NCI-H2227 treated with DMSO at 0.1 percent for 48 hours (cell line): ENCODE results near the gene FOXP1.

Experiments
- DNase-seq: peaks from one replicate; lab custom pipeline; 2025; lab: John Stamatoyannopoulos, UW

The FOXP1 gene

DNA sequence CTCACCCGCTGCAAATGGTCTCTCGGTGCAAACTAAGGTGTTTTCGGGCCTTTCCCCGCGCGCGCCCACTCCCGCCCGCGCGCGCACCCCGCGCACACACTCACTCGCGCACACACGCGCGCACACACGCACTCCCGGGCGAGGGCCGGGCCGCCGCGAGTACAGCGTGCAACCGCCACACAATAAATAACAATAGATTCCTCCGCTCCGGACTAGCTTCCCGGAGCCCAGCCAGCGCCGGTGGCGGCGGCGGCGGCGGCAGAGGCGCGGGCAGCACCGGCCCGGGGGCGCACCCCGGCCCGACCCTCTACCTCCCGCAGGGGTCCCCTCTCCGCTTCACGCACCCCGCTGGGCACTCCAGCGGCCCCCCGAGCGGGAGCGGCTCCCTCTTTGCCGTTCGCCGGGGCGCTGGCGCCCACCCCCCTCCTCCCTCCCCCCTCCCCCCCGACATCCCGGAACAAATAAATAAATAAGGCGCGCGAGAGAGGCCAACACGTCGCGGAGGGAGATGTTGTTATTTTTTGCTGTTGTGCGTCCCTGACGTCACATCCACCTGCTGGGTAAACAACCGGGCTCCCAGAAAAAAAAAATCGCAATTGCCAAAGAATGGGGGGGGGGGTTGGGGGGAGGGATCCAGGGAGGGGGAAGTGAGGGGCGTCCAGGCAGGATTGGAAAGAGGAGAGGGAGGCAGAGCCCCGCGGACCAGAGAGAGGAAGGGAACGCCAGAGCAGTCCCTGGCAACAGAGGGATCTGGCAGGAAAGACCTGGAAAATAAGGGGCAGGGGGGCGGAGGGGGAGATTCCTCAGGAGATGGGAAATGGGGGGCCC lies at the start of gene FOXP1:
TSS of gene FOXP1 (minus strand) at position 163 of the 828 bp plus-strand sequence. CDS start 385,347 bp downstream, outside the sequence.
- DNase-seq, result peak; percentile 75

GRCh38 chr3:71629711-71630110 lies 46.2 kb upstream of the FOXP1 start:
- no peak for DNase-seq

DNA sequence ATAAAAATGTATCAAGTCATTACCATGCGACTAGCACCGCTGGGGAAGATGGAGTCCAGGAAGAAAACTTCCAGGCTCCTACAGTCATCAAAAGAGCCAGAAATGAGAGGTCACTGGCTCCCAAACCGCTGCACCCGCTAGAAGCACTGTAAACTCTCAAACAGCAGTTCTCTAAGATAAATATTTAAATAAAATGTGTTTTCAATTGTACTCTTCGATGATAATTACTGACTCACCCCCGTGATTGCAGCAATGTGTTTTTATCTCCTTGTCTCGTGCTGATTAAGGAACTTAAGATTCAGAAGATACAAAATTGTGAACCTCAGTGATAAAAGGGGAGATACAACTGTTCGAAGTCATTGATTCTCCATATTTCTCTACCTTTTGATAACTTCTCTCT lies 45.8 kb upstream of the FOXP1 start:
- DNase-seq, result no peak

DNA sequence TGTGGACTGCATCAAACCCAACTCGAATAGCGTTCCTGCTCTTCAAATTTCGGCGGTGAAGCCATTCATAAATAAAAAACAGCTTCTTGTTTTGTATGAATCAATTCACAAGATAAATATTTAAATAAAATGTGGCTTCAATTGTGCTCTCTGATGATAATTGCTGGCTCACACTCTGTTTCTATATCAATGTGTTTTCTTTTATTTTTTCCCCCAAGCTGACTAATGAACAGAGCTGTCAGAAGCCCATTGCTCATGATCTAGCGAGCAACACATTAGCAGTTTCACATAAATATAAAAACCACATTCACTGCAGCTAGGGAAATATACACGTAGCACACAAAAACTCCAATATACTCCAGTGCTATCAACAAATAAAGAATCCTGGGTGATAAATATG lies 45.0 kb upstream of the FOXP1 start:
- no peak for DNase-seq

- DNase-seq, result no peak
Measured at GRCh38 chr3:71625676-71626075, 42.1 kb upstream of the FOXP1 start.

- no peak for DNase-seq
Measured at GRCh38 chr3:71621825-71622537, 38.5 kb upstream of the FOXP1 start.

GRCh38 chr3:71618538-71618937 lies 35.0 kb upstream of the FOXP1 start:
- no peak for DNase-seq

DNA sequence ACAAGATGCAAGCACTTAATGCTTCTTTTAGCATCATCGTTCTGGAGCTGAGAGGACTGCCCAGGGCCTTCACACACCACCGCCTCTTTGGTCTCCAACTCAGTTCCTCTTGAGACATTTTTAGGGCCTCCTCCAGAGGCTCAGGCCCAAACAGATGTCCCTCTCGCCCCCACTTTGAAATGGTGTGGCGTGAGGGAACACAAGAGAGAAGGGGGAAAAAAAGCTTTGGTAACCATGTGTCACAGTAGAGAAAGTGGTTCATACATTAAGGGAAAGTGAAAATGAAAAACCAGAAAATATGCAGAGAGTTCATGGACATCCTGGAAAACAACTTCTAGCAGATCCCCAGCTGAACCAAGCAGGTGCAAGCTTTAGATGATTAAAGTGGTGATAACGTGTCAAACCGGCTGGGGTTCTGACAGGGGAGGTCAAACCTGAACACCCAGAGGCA lies 33.1 kb upstream of the FOXP1 start:
- DNase-seq, result no peak

- DNase-seq, result no peak
Measured at GRCh38 chr3:71614869-71615268, 31.3 kb upstream of the FOXP1 start.

- no peak for DNase-seq
Measured at GRCh38 chr3:71614426-71614825, 30.9 kb upstream of the FOXP1 start.

DNA sequence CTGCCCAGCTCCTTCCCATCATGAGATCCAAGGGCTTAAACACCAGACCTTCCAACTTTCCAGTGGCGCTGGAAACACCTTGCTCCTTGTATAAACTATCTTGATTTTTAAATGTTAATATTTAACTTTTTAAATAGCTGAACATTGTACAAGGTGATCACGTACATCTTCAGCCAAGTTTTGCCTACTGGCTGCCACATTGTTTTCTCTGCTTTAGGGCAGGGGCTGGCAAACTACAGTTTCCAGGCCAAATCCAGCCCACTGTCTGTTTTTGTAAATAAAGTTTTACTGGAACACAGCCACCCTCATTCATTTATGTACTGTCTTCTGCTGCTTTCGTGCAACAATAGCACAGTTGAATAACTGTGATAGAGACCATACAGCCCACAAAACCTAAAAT lies 27.6 kb upstream of the FOXP1 start:
- no peak for DNase-seq

- no peak for DNase-seq
Measured at GRCh38 chr3:71607364-71607763, 23.8 kb upstream of the FOXP1 start.

- DNase-seq, result no peak
Measured at GRCh38 chr3:71606582-71606981, 23.1 kb upstream of the FOXP1 start.

DNA sequence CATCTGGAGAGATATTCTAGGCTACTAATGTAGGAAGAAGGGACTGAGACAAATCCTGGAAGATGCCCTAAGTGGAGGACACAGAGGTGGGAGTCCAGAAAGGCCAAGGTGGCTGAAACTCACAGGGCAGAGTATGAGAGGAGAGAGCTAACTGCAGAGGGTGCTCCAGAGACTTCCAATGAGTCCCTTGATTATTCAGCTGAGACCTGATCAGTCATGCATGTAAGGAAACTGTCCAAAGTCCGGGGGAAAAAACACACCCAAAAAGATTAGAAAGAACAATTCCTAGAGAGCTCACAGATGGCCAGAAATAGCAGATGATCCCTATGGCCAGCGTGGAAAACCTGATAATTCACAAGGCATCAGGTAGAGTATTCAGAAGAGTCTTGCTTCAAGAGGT lies 18.7 kb upstream of the FOXP1 start:
- no peak for DNase-seq

- no peak for DNase-seq
Measured at GRCh38 chr3:71601811-71602210, 18.3 kb upstream of the FOXP1 start.

DNA sequence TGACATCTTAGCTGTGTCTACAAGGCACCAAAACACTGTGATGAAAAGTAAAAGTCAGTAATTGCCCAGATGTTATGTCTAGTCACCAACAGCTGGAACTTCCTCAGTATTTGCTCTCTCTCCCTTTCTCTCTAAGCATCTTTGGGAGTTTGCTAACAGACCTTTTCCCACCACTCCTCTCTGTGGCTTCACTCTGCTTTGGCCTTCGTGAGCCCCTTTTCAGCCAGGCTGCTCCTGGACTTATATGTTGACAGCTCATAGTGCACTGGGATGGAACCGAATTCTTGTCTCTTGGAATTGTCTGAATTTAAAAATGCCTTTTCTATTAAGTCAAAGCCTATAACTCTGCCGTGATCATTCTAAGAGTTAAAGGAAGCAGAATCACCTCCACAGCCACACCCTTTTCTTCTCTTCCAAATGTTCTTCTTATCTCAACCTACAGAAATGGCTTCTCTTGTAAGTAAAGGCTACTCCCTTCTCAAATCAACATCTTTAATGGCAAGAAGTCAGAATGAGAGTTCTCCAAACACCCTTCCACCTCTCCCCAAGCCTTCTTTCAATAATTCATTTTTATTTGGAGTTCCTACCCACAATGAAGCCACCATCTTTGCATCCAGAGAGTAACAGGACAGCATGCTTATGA lies 17.2 kb upstream of the FOXP1 start:
- DNase-seq, result no peak

DNA sequence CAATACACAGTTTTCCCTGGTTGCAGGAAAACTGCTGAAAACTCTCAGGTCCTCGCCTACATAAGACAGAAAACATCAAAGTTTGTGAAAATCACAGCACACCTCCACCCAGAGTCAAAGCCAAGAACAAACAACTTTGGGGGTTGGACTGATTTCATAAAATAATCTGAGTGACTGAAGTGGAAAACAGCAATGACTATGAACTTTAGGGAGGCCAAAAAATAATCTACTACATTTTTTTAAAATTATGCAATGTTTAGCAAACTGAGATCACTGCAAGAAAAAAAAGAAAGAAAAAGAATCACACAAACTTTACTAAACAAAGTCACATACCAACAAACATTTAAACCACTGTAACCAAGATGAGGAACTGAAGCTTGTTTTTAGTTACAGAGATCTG lies 15.9 kb upstream of the FOXP1 start:
- DNase-seq, result no peak

DNA sequence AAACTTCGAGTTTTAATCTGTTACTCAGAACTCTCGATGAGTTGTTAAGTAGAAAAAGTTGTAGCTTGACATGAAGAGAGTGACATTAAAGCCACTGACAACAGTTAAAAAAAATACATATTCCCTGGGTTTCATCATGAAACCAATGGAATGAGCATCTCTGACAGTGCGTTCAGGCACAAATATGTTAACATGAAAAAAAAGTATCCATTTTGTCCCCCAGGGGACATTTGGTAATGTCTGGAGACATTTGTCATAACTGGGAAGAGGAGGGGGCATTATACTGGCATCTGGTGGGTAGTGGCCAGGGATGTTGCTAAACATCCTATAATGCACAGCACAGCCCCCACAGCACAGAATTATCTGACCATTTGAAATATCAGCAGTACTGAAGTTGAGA lies 14.8 kb upstream of the FOXP1 start:
- DNase-seq, result no peak

- DNase-seq, result no peak
Measured at GRCh38 chr3:71597286-71597685, 13.8 kb upstream of the FOXP1 start.

DNA sequence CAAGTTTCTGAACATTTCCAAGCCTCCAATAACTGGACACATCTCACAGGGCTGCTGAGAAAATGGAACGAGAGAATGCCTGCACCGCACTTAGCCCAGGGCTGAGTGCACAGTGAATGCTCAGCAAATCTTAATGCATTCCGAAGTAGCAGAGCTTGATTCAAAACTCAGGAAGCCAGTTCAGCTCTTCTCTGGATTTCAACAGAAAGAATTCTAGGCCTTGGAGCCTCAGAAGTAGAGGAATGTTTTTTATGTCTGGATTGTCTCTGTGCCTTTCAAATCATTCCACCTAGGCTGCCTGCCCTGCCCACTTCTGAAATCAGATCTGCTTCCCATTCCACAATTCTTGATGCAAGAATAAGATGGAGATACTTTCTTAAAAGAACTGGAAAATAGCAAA lies 9.6 kb upstream of the FOXP1 start:
- no peak for DNase-seq

- DNase-seq, result no peak
Measured at GRCh38 chr3:71591101-71591500, 7.6 kb upstream of the FOXP1 start.

DNA sequence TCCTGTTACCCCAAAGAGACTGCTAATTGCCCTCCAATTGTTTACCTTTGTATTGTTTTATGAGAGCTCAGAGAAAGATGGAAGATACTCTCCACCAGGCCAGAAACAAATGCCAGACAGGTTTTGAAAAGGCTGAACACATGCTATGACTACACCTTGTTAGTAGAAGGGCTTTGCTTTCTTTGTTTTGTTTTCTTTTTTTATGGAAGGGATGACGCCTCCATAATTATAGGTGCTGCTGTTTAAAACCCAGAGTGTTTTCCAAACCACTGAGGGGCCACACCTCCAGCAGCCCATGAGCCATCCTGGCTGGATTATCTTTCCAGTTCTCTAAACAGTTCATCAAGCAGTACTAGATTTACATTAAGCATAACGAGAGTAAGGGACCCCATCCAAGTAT lies 5.6 kb upstream of the FOXP1 start:
- no peak for DNase-seq

DNA sequence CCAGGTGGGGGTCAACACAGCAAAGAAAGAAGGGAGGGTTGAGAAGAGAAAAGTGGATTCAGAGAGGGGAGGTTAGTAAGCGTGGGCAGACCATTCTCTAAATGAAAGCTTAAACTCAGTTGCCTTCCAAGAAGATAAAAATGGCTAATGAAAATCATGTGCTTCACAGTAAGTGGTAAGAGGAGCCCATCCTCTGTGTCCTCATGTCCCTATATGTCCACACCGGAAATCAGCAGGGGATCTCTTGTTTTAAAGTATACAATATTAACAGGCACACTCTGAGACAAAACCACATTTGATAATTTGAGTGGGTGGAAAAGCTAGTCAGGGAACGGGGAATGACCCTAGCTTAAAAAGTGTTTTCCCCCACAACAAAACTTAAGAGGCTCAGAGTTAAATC lies 4.4 kb upstream of the FOXP1 start:
- no peak for DNase-seq
